Activated T-cell treated with anti-CD3 and anti-CD28 coated beads, Interleukin-2, amount 50 U/mL, for 4 hours (primary cell): Measurements from ENCODE around the gene SYPL2. TPM values are rescaled to one million over a fixed set of nuclear protein-coding genes. Genes with fewer than 3 reads are reported as not detected.
"Not testable (repeated sequence)": the region's sequence is repeated elsewhere in the genome, so short reads cannot be mapped to it uniquely, and the experiment has no call there.

Experiments used
- ATAC-seq, 2 donors: fragments of 200-7000 bp; cut with Tn5 transposase; one replicate each; pipeline ENCODE4 v1.10.0; 2021
- DNase-seq: peaks from one replicate; pipeline ENCODE4 v3.0.0-alpha.2; 2020
- H3K27me3 Mint-ChIP-seq: one replicate; pipeline ENCODE4 v1.8.0; 2021; ENCODE audit warnings: low read depth, mixed read lengths
- H3K36me3 Mint-ChIP-seq: one replicate; pipeline ENCODE4 v1.8.0; 2022; ENCODE audit warnings: mixed read lengths; ENCODE audit not compliant: insufficient read depth
- H3K4me1 Mint-ChIP-seq: one replicate; pipeline ENCODE4 v1.8.0; 2021; ENCODE audit warnings: low read depth, mixed read lengths
- H3K4me3 Mint-ChIP-seq: one replicate; pipeline ENCODE4 v1.8.0; 2021; ENCODE audit warnings: mild to moderate bottlenecking, moderate library complexity, mixed read lengths
- H3K9me3 Mint-ChIP-seq: one replicate; pipeline ENCODE4 v1.8.0; 2021; ENCODE audit warnings: mixed read lengths
- total RNA-seq, 3 donors: library from RNA; stranded (reverse); gene quantifications; one replicate each; pipeline ENCODE4 v1.2.1, GENCODE V29; 2021

Gene SYPL2
- total RNA-seq, 3 donors from 2014 or later = 0.13 to 0.37 TPM; not detected in 1

DNA sequence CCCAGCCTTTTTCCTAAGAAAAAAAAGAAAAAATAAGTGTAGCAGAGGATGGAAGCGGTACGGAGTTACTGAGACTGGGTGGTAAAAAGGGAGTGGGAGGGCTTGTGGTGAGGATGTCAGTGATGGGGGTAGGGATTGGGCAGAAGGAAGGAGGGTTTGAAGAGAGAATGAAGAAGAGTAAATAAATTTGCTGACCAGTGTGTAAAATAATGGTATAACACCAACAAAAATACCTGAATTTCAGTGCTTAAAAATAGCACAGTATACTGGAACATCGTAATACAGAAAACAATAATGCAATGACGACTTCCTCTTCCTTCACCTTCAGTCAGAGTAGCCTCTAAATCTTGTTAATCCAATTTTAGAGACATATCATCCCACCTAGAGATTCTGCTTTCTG, 18.8 kb upstream of the SYPL2 start:
- no peak overlapping the region for H3K4me3 Mint-ChIP-seq
- H3K36me3 Mint-ChIP-seq = no peaks in the 10 kb centered on the region
- H3K4me1 Mint-ChIP-seq = no peaks in the 10 kb centered on the region
- ATAC-seq (no peak), DNase-seq (no peak)
- peaks cover 35% of the 10 kb centered on the region for H3K27me3 Mint-ChIP-seq
- H3K9me3 Mint-ChIP-seq = peaks cover 3% of the 10 kb centered on the region

DNA sequence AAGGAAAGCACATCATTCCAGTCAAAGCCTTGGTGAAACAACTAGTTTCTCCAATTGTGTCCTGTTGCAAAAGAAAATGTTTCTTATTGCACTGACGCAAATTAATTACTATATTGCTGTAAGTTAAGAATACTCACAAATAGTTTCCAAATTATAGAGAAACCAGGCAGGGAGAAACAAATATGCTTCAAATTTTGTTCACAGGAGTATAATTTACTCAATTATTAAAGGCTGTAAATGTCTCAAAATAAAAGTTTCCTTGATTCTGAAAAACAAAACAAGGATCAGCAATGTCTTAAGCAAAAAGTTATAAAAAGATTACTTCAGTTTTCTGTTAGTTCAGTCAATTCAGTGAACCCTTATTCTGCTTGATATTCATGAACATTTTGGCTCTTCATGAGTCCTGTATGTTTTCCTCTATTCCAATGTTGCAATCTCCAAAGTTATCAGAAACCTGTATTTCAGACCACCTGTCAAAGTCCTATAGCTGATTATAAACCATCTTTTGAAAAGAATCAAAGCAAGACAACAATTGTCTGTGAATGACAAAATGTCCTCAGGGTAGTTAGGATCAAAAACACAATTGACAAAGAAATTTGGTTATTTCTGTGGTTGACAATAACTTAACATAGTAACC, 11.7 kb upstream of the SYPL2 start:
- peaks cover 19% of the 10 kb centered on the region for H3K9me3 Mint-ChIP-seq
- peaks cover 33% of the 10 kb centered on the region for H3K27me3 Mint-ChIP-seq
- ATAC-seq (no peak), DNase-seq (no peak)
- H3K4me1 Mint-ChIP-seq = no peaks in the 10 kb centered on the region
- peaks cover 2% of the 10 kb centered on the region for H3K36me3 Mint-ChIP-seq
- H3K4me3 Mint-ChIP-seq = no peak overlapping the region

DNA sequence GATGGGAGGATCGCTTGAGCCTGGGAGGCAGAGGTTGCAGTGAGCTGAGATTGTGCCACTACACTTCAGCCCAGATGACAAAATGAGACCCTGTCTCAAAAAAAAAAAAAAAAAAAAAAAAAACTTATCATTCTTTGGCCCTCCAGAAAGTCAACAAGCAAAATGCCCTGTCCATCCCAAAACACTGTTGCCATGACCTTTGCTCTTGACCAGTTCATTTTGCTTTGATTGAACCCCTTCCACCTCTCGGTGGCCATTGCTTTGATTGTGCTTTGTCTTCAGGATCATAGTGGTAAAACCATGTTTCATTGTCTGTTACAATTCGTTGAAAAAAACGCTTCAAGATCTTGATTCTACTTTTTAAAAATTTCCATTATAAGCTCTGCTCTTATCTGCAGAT, 8.5 kb upstream of the SYPL2 start:
- peaks cover 2% of the 10 kb centered on the region for H3K36me3 Mint-ChIP-seq
- peaks cover 19% of the 10 kb centered on the region for H3K9me3 Mint-ChIP-seq
- H3K4me1 Mint-ChIP-seq = no peaks in the 10 kb centered on the region
- H3K4me3 Mint-ChIP-seq = no peak overlapping the region
- DNase-seq = no peak
- no peak for ATAC-seq
- H3K27me3 Mint-ChIP-seq = peaks cover 38% of the 10 kb centered on the region

DNA sequence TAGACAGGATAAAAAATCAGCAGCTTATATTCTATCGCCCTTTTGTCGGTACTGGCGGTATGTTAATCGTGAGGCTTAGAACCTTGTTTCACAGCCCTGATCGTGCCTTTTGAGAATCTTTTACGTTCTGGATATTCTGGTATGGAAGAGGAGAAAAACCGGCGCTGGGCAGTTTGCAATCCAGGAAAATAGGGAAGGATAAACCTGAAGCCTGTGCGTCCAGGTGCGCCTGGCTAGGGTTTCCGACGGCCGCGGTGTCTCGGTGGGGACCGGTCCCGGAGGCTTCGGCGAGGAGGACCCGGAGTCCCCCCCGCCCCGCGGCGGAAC, 258 bp upstream of the SYPL2 start:
- Mint-ChIP-seq H3K4me3 (peak overlapping the region; percentile 64), H3K27me3 (peaks cover 71% of the 10 kb centered on the region), H3K36me3 (no peaks in the 10 kb centered on the region)

DNA sequence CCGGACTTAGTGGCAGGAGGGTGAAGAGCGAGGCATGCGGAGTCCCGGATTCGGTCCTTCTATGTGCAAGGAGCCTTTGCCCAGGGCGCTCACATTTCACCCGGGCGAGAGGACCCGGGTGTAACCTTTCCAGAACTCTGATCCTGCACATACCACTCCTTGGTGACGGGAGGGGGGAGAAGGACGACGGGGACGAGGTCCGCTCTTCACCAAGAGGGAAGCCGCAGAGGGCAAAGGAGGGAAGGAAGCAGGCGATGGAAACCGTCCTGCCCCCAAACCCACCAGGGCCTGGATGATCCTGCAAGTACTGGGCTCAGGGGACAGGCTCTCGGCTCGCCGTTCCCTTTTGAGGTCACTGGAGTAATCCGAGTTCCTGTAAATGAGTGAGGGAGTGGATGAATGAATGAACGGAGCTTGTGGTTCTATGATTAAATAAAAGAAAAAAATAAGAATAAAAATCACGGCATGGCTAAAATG, 993 bp downstream of the SYPL2 start:
- Mint-ChIP-seq H3K36me3 (no peaks in the 10 kb centered on the region), H3K27me3 (peaks cover 64% of the 10 kb centered on the region)
- no peak for DNase-seq

More for the DNA sequence above, 258 bp upstream of the SYPL2 start:
- peaks cover 6% of the 10 kb centered on the region for H3K4me1 Mint-ChIP-seq
- DNase-seq = no peak
- H3K9me3 Mint-ChIP-seq = no peaks in the 10 kb centered on the region
- no peak for ATAC-seq

DNA sequence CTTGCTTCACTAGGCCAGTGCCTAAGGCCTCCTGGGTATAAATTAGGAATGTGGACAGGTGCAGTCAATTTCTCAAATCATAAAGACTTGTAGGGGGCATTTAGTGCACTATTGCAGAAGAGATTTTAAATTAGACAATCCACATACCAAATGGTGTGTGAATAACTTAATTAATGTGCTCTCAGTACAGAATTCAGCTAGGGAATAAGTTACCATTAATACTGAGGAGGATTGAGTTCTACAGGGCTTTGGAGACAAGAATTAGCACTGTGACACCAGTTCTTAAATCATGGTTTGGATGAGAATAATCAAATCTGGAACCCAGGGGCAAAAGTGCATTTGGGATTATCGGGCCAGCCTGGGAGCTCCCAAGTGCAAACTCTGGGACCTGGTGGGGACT, 1.7 kb downstream of the SYPL2 start:
- DNase-seq = no peak
- ATAC-seq = no peak
- Mint-ChIP-seq H3K4me1 (peaks cover 6% of the 10 kb centered on the region), H3K36me3 (no peaks in the 10 kb centered on the region), H3K4me3 (no peak overlapping the region), H3K27me3 (peaks cover 62% of the 10 kb centered on the region), H3K9me3 (no peaks in the 10 kb centered on the region)

More for the DNA sequence above, 993 bp downstream of the SYPL2 start:
- Mint-ChIP-seq H3K4me1 (peaks cover 6% of the 10 kb centered on the region), H3K9me3 (no peaks in the 10 kb centered on the region), H3K4me3 (peak overlapping the region; percentile 19)
- peak in 1 of 2 donors; percentile 9 for ATAC-seq

DNA sequence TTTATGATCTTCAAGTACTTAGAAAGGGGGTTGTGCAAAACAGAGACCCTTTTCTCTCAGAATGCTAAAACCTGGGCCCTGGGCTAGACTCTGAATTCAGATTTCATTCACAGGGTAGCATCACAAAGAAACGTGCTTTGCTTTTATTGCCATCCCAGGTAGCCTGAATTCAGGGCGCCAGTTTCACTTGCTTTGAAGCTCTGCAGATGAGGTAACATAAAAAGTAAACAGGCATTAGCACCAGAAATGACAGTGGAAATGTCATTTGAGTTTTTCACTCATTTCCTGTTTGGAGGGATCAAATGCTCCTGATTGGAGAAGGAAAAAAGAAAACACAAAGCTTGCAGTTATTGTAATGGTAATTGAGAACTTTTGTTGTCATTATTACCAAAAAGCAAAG, 2.6 kb downstream of the SYPL2 start:
- ATAC-seq (no peak), DNase-seq (no peak)
- Mint-ChIP-seq H3K9me3 (no peaks in the 10 kb centered on the region), H3K4me3 (no peak overlapping the region), H3K27me3 (peaks cover 64% of the 10 kb centered on the region), H3K4me1 (peaks cover 6% of the 10 kb centered on the region), H3K36me3 (no peaks in the 10 kb centered on the region)

DNA sequence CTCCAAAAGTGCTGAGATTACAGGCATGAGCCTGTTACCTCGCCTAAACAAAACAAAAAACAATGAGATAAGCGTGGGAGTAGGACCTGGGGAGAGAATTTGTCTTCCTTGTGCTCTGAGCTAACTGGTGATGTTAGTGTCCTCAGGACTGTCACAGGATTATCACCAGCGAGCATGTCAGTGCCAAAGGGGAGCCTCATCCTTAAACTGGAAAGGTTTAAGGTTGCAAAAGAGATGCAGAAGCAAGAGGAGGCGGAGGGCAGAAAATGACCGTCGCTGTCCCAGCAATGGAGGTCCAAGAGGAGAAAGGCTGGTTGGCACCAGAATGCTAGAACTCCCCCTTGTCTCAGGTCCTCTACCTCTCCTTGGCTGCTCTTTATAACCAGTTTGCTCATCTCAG, 3.9 kb downstream of the SYPL2 start:
- Mint-ChIP-seq H3K4me3 (no peak overlapping the region), H3K36me3 (no peaks in the 10 kb centered on the region), H3K9me3 (no peaks in the 10 kb centered on the region), H3K27me3 (peaks cover 60% of the 10 kb centered on the region), H3K4me1 (peaks cover 6% of the 10 kb centered on the region)
- no peak for DNase-seq
- ATAC-seq = no peak

DNA sequence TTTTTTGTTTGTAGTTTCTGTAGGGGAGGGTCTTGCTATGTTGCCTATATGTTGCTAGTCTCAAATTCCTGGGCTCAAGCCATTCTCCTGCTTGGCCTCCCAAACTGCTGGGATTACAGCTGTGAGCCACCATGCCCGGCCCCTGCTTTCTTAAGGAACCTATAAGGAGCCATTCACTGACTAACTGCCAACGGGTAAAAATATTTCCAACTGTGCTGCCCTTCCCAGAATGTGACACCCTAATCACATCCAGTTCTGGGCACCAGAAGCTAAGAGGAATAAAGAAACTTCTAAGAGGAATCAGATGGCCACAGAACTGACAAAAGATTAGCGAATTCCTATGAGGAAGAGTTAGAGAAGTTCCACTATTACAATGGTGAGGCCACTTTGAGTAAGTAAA, 6.4 kb downstream of the SYPL2 start:
- no peaks in the 10 kb centered on the region for H3K4me1 Mint-ChIP-seq
- no peak overlapping the region for H3K4me3 Mint-ChIP-seq
- DNase-seq = no peak
- ATAC-seq = no peak
- H3K27me3 Mint-ChIP-seq = peaks cover 52% of the 10 kb centered on the region
- no peaks in the 10 kb centered on the region for H3K9me3 Mint-ChIP-seq
- H3K36me3 Mint-ChIP-seq = no peaks in the 10 kb centered on the region

DNA sequence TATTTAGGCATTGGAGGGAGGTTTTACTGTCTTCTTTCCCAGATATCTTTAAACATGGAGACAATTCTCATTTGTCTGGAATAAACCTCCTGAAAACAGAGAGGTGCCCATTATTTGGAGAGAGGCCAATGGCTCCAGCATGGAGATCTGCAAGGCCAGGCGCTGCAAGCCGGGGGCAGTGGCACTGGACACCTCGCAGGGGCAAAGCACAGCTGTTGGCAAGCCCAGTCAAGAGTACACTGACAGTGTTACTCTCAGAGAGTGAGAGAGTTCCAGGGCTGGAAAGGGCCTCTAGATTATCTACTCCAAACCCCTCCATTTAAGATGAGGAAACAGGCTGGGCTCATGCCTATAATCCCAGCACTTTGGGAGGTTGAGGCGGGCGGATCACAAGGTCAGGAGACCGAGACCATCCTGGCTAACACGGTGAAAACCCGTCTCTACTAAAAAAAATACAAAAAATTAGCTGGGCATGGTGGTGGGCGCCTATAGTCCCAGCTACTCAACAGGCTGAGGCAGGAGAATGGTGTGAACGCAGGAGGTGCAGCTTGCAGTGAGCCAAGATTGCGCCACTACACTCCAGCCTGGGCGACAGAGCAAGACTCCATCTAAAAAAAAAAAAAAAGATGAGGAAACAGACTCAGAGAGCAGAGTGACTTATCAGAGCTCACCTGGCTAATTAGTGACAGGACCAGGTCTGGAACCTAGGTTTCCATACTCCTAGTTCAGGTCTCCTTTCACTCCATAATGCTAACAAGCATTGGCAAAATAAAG, 7.1 kb downstream of the SYPL2 start:
- not testable (repeated sequence) for DNase-seq, H3K36me3 Mint-ChIP-seq, ATAC-seq, H3K4me1 Mint-ChIP-seq, H3K4me3 Mint-ChIP-seq, H3K9me3 Mint-ChIP-seq
- peaks cover 46% of the 10 kb centered on the region for H3K27me3 Mint-ChIP-seq

DNA sequence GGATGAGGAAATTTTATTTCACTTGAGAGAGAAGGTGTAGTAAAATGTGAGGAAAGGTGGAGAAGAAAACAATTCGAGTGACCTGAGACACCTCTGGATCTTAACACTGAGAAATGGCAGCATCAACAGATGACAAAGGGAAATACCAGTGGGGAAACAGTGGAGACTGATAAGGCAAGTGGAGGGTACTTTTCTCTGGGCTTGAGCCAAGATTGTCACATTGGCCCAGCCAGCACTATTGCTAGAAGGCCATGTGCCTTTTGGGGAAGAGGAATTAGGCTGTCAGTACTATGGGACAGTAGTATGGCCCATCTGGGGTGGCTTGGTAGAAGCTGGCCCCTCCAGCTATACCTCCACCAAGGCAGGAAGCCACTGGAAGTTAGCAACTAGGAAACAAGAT, 8.4 kb downstream of the SYPL2 start:
- no peak for ATAC-seq
- H3K4me3 Mint-ChIP-seq = no peak overlapping the region
- H3K27me3 Mint-ChIP-seq = peaks cover 41% of the 10 kb centered on the region
- no peak for DNase-seq
- H3K4me1 Mint-ChIP-seq = no peaks in the 10 kb centered on the region
- no peaks in the 10 kb centered on the region for H3K9me3 Mint-ChIP-seq
- H3K36me3 Mint-ChIP-seq = no peaks in the 10 kb centered on the region

DNA sequence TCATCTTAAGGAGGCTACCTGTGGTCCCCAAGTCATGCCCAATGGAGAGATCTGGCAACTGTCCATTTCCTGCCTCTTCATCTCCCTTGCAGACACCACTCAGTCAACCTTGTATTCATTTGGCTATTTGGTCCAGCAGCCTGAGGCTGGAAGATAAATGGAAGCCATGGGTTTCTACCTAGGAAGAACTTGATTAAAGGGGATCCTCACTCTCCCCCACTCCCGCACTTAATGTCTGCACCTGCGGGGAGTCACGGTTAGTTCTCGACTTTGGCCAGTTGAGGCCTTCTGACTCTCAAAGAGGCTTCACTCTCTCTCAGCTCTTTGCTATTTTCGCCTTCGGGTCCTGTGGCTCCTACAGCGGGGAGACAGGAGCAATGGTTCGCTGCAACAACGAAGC, 8.9 kb downstream of the SYPL2 start:
- no peaks in the 10 kb centered on the region for H3K36me3 Mint-ChIP-seq
- no peak overlapping the region for H3K4me3 Mint-ChIP-seq
- H3K27me3 Mint-ChIP-seq = peaks cover 40% of the 10 kb centered on the region
- DNase-seq = no peak
- no peaks in the 10 kb centered on the region for H3K4me1 Mint-ChIP-seq
- H3K9me3 Mint-ChIP-seq = no peaks in the 10 kb centered on the region
- ATAC-seq = no peak

DNA sequence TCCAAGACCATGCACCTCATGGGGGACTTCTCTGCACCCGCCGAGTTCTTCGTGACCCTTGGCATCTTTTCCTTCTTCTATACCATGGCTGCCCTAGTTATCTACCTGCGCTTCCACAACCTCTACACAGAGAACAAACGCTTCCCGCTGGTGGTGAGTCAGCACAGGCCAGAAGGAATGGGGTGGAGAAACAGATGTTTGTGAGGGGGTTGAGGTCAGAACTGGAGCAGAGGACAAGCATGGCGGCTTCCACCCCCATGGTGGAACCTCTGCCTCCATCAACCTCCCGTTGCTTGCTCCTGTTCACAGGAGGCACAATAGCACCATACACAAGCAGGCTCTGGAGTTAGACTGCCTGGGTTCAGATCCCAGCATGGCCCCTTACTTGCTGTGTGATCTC, 10.5 kb downstream of the SYPL2 start:
- H3K27me3 Mint-ChIP-seq = peaks cover 29% of the 10 kb centered on the region

DNA sequence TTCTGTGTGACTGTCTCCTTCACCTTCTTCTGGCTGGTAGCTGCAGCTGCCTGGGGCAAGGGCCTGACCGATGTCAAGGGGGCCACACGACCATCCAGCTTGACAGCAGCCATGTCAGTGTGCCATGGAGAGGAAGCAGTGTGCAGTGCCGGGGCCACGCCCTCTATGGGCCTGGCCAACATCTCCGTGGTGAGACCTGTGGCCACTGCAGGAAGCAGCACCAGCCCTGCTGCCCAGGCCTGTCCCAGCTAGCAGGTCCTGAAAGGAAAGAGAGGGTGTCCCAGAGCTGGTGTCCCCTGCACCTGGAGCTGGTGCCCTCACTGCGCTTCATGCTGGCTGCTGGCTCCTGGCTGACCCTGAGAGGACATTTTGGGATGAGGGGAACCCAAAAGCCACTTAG, 11.5 kb downstream of the SYPL2 start:
- DNase-seq (no peak), ATAC-seq (no peak)
- Mint-ChIP-seq H3K4me1 (peaks cover 9% of the 10 kb centered on the region), H3K9me3 (no peaks in the 10 kb centered on the region), H3K36me3 (no peaks in the 10 kb centered on the region), H3K27me3 (peaks cover 26% of the 10 kb centered on the region), H3K4me3 (no peak overlapping the region)

More for the DNA sequence above, 10.5 kb downstream of the SYPL2 start:
- H3K4me3 Mint-ChIP-seq = no peak overlapping the region
- H3K4me1 Mint-ChIP-seq = no peaks in the 10 kb centered on the region
- no peaks in the 10 kb centered on the region for H3K9me3 Mint-ChIP-seq
- DNase-seq = no peak
- no peaks in the 10 kb centered on the region for H3K36me3 Mint-ChIP-seq
- no peak for ATAC-seq

DNA sequence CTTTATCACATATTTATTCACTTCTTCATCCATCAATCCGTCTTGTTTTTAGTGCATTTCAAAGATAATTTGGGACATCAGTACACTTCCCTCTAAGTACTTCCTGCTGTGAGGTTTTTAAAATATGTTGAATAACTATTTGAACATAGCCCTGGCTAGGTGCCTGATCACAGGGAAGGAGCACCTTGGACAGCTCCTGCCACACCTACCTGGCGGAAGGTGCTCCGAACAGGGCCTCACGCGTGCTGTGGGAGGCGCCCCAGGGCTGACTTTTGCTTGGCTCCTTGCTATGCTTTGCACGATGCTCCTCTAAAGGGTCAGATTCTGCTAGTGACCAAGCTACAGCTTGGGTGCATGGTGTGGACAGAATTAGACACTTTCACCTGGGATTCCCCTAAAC, 12.5 kb downstream of the SYPL2 start:
- Mint-ChIP-seq H3K4me1 (peaks cover 16% of the 10 kb centered on the region), H3K27me3 (peaks cover 20% of the 10 kb centered on the region), H3K9me3 (no peaks in the 10 kb centered on the region), H3K4me3 (no peak overlapping the region), H3K36me3 (no peaks in the 10 kb centered on the region)
- ATAC-seq = no peak
- DNase-seq = no peak
